Cardiac fibroblast (primary cell): Measurements from ENCODE around the gene ADISSP.

ENCODE experiments used
- DNase-seq, 2 donors: peaks; one replicate each; pipeline versions ENCODE4 v3.0.0 to v3.0.0-alpha.2; 2010; ENCODE audit warnings: low read depth in 2 of 2
- H3K4me3 ChIP-seq, 2 donors: replicated peaks in 1 of 2; 1 replicate in 1 of 2; 2 replicates in 1 of 2; pipeline ENCODE4 v1.5.1; 2011; ENCODE audit warnings: low read depth in 2 of 2, low read length in 2 of 2, mild to moderate bottlenecking in 2 of 2, moderate library complexity in 1 of 2
- TF ChIP-seq, protein P1 (sequence below): IDR thresholded peaks from one replicate; pipeline ENCODE4 v1.5.1; 2011; ENCODE audit warnings: low read depth, mild to moderate bottlenecking, low read length, inconsistent platforms

The ADISSP gene

GRCh38 chr20:3710011-3710466, 57.5 kb downstream of the ADISSP start:
- no peak overlapping the region for H3K4me3 ChIP-seq
- TF ChIP-seq, protein P1, sequence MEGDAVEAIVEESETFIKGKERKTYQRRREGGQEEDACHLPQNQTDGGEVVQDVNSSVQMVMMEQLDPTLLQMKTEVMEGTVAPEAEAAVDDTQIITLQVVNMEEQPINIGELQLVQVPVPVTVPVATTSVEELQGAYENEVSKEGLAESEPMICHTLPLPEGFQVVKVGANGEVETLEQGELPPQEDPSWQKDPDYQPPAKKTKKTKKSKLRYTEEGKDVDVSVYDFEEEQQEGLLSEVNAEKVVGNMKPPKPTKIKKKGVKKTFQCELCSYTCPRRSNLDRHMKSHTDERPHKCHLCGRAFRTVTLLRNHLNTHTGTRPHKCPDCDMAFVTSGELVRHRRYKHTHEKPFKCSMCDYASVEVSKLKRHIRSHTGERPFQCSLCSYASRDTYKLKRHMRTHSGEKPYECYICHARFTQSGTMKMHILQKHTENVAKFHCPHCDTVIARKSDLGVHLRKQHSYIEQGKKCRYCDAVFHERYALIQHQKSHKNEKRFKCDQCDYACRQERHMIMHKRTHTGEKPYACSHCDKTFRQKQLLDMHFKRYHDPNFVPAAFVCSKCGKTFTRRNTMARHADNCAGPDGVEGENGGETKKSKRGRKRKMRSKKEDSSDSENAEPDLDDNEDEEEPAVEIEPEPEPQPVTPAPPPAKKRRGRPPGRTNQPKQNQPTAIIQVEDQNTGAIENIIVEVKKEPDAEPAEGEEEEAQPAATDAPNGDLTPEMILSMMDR = no peak
- no peak for DNase-seq

DNA sequence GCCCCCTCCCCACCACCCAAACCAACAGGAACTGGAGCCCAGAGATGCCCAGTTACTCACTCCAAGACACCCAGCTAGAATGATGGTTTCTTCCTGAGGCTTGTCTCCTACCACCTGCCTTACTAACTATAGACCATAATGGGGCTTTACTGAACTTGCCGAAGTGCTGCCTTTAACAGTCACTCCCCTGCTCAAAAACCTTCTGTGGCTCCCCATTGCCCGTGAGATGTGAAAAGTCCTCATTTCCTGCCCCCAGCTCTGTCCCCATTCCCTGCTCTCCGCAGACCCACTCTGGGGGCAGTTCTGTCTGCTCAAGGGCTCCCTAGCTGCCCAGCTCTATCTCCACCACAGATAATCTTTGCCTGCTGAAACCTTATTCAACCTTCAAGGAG, 60.0 kb downstream of the ADISSP start:
- DNase-seq = no peak
- no peak overlapping the region for H3K4me3 ChIP-seq
- TF ChIP-seq, protein P1 = no peak

DNA sequence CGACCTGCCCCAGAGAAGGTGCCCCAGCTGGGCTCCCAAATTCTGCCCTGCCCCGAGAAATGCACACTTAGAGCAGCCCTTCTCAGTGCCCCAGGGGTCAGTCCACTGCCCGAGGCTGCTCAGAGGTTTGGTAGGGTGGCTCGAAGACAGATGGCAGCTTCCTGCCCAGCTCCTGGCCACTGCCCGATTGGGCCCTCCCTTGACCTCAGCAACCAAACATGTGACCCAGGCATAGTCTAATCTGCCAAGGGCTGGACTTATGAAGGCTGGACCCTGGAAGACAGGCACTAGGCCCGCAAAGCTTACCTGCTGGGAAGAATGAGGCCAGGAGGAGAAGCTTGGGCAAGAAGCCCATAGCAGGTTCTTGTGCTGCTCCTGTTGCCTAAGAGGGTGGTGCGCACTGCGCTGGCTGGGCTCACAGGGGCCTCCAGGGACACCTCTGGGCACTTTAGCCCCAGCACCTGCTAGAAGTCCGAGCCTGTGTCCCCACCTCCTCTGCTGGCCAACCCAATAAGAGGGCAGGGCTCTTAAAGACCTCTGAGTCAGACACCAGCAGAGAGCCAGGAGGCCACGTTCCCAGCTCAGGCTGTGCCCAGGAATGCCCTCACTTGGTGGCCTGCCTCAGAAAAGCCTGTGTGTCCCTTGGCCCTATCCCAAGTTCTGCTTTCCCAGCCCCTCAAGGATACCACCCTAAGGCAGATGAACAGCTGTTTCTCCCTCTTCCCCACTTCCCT, 60.6 kb downstream of the ADISSP start:
- H3K4me3 ChIP-seq = no peak overlapping the region
- DNase-seq = peak; percentile 13 to 21
- TF ChIP-seq, protein P1 = no peak

DNA sequence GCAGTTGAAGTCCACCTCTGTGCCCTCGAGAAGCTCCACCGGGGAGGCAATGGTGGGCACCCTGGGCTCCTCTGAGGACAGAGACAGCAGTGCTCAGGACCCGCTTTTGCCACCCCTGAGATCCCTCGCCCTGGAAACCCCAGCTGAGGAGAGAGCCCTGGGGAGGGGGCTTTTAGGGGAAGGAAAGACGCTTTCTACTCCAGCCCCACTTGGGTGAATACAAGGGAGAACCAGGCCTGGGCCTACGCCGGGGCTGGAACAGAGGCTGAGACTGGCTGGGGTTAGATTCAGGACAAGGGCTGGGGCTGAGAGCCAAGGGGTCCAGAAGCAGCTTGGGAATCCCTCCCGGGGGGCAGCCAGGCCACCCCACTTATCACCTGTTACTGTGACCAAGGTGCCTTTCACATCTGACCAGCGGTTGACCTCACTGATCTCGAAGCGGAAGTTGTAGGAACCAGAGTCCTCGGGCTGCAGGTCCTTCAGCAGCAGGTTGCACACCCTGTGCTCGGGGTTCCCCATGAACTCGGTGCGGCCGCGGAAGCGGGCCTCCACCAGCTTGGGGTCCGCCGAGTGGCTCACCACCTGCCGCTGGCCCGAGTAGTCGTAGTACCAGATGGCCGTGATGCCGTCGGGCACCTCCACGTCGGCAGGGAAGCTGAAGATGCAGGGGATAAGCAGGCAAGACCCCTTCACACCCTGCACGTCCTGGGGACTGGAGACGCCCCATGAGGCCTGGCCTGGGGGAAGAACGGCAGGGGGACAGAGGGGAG, 61.4 kb downstream of the ADISSP start:
- H3K4me3 ChIP-seq = no peak overlapping the region
- no peak for DNase-seq
- TF ChIP-seq, protein P1 = no peak

- no peak overlapping the region for H3K4me3 ChIP-seq
- DNase-seq = no peak
- TF ChIP-seq, protein P1 = no peak
These were observed 62.0 kb downstream of the ADISSP start for GRCh38 chr20:3705491-3705969.

DNA sequence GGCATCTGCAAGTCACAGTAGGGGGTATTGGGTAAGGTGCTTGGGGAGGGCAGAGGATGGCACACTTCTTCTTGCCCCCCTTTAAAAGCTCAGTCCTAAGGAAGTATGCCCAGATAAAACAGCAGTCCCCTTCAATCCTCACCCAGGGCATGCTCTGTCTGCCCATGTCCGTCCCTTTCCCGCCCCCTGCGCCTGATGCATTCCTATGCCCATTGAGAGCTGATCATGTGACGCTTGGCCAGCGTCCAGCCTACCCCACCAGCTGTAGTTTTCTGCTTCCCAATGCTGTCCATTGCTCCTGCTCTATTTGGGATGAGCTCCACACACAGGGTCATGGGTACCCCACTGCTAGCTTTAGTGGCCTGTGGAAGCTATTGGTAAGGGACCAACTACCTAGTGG, 63.5 kb downstream of the ADISSP start:
- DNase-seq = no peak
- no peak overlapping the region for H3K4me3 ChIP-seq
- TF ChIP-seq, protein P1 = no peak
